ENCODE measurements around the gene NAT9.

The NAT9 gene

GRCh38 chr17:74756891-74757290, 19.3 kb downstream of the NAT9 start:
- no peak for DNase-seq (ENCODE audit: extremely low read depth, low read depth)
- no peak for TF ChIP-seq CTCF (IDR thresholded peaks at IDR 0.05; ENCODE audit: low read depth, low read length)

- no peak for DNase-seq (ENCODE audit: extremely low read depth, low read depth)
- no peak for TF ChIP-seq CTCF (IDR thresholded peaks at IDR 0.05; ENCODE audit: low read depth, low read length)
Measured at GRCh38 chr17:74755533-74755932, 20.6 kb downstream of the NAT9 start.

GRCh38 chr17:74754832-74755231, 21.3 kb downstream of the NAT9 start:
- DNase-seq (ENCODE audit: extremely low read depth, low read depth): no peak
- no peak for TF ChIP-seq CTCF (IDR thresholded peaks at IDR 0.05; ENCODE audit: low read depth, low read length)

GRCh38 chr17:74752822-74753401, 23.2 kb downstream of the NAT9 start:
- TF ChIP-seq CTCF (IDR thresholded peaks at IDR 0.05; ENCODE audit: low read depth, low read length): no peak
- DNase-seq (ENCODE audit: extremely low read depth, low read depth): no peak

GRCh38 chr17:74752415-74752814, 23.7 kb downstream of the NAT9 start:
- DNase-seq (ENCODE audit: extremely low read depth, low read depth): no peak
- no peak for TF ChIP-seq CTCF (IDR thresholded peaks at IDR 0.05; ENCODE audit: low read depth, low read length)

- DNase-seq (ENCODE audit: extremely low read depth, low read depth): no peak
- TF ChIP-seq CTCF (IDR thresholded peaks at IDR 0.05; ENCODE audit: low read depth, low read length): no peak
Measured at GRCh38 chr17:74750327-74751069, 25.6 kb downstream of the NAT9 start.

GRCh38 chr17:74750039-74750326, 26.2 kb downstream of the NAT9 start:
- no peak for TF ChIP-seq CTCF (IDR thresholded peaks at IDR 0.05; ENCODE audit: low read depth, low read length)

More at GRCh38 chr17:74750039-74750326, 26.2 kb downstream of the NAT9 start:
- no peak for DNase-seq (ENCODE audit: extremely low read depth, low read depth)
